ENCODE measurements around the gene VTN. TPM values are rescaled to one million over a fixed set of nuclear protein-coding genes. Genes with fewer than 3 reads are reported as not detected.
"Not testable (repeated sequence)": the region's sequence is repeated elsewhere in the genome, so short reads cannot be mapped to it uniquely, and the experiment has no call there.

The VTN gene
- total RNA-seq, 1 donor from 2014 or later: 0.41 TPM

DNA sequence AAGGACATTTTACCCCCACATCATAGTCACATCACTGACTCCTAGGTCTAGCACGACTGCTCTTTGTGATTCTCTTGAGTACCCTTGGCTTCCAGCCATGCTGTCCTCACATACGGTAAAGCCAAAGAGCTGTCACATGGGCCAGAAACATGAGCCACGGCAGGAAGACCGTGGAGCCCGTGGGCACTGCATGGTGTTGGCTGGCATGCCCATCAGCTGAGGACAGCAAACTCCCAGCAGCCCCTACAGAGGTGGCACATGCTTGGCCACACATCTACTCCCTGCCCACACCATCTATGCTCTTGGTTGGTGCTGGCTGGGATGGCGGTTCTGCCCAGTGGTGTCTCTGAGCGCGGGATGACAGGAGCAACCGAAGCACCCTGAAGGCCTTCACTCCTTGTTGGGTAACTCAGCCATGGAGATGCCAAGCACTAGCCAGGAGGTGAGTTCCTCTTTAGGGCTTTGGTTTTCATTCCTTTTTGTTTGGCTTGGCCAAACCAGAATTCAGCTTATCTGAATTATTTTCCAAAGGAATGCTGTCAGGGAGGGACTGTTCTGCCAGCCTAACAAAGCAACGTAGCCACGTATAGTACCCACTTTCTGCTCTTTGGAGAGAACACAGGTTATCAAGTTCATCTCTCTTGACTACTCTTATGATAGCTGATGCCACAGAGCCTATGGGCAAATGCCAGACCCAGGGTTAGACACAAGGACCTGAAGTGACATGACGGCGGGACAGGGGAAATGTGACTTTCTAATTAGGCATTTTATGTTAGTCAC lies 24.5 kb downstream of the VTN start:
- FAIRE-seq: no peak
- no peak for DNase-seq (ENCODE audit: low spot score in 2 of 2)

- FAIRE-seq: no peak
- DNase-seq (ENCODE audit: low spot score in 2 of 2): no peak
Measured at GRCh38 chr17:28344435-28344901, 25.6 kb downstream of the VTN start.

- DNase-seq (ENCODE audit: low spot score in 2 of 2) (no peak), FAIRE-seq (no peak)
Measured at GRCh38 chr17:28344011-28344410, 26.1 kb downstream of the VTN start.

- FAIRE-seq: no peak
- no peak for DNase-seq (ENCODE audit: low spot score in 2 of 2)
Measured at GRCh38 chr17:28343491-28343932, 26.6 kb downstream of the VTN start.

DNA sequence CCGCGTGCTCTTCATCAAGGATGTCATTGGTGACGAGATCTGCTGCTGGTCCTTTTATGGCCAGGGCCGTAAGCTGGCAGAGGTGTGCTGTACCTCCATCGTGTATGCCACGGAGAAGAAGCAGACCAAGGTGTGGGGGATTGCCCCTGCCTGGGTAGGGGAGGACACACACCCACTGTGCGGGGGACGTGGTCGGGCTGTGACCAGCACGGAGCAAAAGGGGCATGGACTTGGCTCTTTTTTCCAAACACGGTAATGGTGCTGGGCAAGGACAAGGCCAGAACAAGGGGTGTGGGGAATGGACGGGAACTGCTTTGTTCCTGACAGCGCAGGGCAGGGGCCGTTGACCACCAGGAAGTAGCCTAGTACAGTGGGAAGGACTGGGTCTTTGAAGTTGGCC lies 27.8 kb downstream of the VTN start:
- FAIRE-seq (no peak), DNase-seq (ENCODE audit: low spot score in 2 of 2) (no peak)

DNA sequence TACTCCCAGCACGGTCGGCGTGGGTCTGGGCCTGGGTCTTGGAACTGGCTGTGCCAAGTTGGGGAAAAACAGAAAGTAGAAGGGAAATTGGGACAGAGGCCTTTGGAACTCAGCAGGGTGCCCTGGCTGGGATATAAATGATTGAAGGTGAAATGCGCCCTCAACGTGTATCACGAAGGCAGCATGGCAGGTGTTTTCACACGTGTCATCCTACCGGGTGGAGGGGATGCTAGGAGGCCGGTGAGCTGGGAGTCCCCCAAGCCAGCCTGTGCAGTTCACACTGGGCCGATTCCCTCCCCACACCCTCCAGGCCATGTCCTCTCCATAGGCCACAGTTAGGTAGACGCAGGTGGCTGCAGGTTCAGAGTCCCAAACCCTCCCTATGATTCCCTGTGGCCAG lies 28.6 kb downstream of the VTN start:
- no peak for DNase-seq (ENCODE audit: low spot score in 2 of 2)
- FAIRE-seq: no peak

- DNase-seq (ENCODE audit: low spot score in 2 of 2): no peak
- no peak for FAIRE-seq
Measured at GRCh38 chr17:28340374-28340773, 29.7 kb downstream of the VTN start.

DNA sequence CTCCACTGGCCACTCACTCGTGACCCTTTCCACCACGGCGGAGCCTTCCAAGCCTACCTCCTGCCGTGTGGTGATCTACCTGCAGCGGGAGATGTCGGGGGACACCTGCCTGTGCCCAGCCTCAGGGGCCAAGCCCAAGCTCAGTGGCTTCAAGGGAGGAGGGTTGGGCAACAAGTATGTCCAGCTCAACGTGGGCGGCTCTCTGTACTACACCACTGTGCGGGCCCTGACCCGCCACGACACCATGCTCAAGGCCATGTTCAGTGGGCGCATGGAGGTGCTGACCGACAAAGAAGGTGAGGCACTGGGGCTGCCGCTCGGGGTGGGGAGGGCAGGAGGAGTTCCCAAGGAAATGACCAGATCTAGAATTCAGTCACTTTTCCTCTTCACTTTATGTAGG lies 30.7 kb downstream of the VTN start:
- FAIRE-seq: no peak
- DNase-seq (ENCODE audit: low spot score in 2 of 2): no peak

GRCh38 chr17:28338769-28339212 lies 31.3 kb downstream of the VTN start:
- FAIRE-seq; DNase-seq (ENCODE audit: low spot score in 2 of 2): not testable (repeated sequence)

GRCh38 chr17:28338056-28338768 lies 31.9 kb downstream of the VTN start:
- no peak for FAIRE-seq
- DNase-seq (ENCODE audit: low spot score in 2 of 2): no peak

DNA sequence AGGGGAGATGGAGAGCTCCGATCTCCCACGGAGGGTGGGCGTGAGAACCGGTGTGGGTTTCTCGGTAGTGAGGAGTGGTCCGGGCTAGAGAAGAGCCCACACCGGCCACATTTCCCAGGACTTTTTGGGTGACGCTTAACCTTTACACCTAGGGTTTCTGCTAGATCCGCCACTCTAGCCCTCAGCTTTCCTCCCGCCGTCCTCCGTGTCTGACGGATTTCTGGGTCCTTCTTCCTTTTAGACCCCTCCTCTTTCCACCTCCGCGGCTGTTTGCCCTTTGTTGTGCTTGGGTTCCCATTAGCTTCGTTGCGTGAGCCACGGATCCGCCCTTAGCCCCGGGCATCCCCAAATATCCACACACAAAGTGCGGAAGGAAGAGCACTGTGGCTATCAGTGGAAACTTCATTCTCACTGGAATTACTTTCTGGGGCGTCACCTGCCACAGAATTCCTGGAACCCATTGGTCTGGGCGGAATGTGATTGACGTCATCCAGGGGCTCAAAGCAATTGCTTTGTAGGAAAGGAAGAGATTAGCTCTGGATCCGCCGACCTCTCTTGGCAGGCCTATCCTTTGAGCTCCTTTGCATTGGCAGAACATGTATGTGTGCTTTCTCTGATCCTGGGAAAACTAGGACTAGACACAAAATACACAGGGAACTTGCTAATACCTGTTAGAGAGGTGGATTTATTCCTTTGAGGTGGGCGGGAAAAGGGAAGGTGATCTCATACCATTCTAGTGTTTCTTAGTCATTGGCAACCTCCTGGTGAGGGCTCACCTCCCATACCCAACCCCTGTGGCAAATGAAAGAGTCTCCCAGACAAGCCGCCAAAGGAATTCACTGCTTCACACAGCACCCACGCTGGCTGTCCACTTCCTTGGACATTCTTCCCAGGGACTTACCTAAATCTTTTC lies 33.9 kb downstream of the VTN start:
- FAIRE-seq (no peak), DNase-seq (ENCODE audit: low spot score in 2 of 2) (peak in 1 of 2 donors; percentile 52)

DNA sequence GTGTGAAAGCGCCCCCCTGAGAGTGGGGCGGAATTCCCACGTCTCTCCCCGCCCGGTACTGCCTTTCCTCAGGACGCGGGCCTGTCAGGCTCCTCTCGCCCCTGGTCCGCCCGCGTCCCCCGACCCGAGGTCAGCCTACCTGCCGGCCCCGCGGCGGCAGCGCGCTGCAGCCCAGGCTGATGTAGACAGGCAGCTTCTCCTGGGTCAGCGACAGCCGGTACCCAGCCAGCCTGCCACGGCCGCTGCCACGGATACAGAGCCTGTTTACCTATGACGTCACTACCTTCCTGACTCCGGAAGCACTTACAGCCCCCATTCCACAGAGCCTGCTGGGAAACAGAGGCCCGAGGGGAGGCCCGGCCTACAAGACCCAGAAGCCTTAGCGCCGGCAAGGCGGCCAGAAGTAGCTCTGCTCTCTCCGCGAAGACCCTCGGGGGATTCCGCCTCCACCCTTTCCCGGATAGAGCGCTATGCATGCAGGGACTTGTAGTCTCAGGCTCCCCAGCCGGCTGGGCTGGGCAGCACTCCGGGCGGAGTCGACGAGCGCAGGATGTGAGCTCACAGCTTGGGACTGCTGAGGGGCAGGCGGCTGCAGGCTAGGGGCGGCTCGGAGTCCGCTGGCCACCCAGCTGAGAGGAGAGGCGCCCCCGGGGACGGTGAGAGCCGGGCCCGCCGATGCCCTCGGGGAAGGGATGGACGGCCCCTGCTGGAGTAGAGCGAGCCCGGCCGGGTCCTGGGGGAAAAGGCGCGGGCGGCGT lies 34.7 kb downstream of the VTN start, which contains the start of the genes IFT20 and TNFAIP1:
Gene IFT20 (minus strand): TSS at position 272 of the 758 bp plus-strand sequence. CDS start 3,487 bp downstream, outside the sequence.
Gene TNFAIP1 (plus strand): TSS at position 561 of the 758 bp plus-strand sequence. CDS start 3,761 bp downstream, outside the sequence.
- DNase-seq (ENCODE audit: low spot score in 2 of 2) (peak; percentile 95), FAIRE-seq (peak; percentile 65)

DNA sequence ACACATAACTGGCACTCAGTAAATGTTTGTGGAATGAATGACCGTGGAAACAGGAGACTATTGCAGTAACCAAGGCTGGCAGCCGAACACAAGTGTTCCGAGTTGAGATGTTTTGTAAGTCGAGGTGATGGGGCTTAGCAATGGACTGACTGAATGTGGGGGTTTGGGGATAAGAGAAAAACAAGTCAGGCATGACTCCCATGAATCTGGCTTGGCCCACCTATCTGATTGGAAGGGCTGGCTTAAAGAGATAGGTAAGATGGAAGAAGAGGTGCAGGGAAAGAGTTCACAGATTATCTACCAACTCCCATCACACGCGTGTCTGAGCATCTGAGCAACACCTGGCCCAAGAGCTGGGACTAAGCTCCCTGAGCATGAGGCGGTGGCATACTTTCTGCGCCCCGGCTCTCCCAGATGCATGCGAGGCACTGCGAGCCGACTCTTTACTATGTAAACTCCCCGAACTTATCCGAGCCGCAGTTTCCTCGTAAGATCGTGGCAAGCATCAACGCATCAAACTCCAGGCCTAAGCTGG lies 35.4 kb downstream of the VTN start:
- DNase-seq (ENCODE audit: low spot score in 2 of 2) (no peak), FAIRE-seq (no peak)

GRCh38 chr17:28334171-28334570 lies 35.9 kb downstream of the VTN start:
- DNase-seq (ENCODE audit: low spot score in 2 of 2) (no peak), FAIRE-seq (no peak)

- DNase-seq (ENCODE audit: low spot score in 2 of 2) (no peak), FAIRE-seq (no peak)
Measured at GRCh38 chr17:28333083-28333746, 36.9 kb downstream of the VTN start.

DNA sequence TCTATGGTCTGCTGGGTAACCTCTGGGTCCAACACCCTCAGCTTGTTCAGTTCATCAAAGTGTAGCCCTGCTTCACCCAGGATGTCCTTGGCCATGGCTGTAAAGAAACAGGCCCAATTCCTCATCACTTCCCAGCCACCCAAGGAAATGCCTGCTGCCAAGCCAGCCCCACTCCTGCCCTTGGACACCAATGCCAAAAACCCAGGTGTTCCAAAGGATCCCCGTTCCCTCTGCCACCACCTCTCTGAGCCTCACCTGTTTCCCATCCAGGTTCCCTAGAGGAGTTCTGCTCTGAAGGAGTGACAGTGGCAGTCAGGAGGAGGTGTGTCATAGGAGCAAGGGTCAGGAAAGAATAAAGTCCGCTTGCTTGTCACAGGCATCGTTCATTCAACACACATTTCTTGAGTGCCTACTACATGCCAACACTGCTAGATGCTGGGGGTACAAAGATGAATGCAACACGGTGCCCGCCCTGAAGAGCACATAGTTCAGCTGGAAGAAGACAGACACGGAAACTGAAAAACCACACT lies 38.2 kb downstream of the VTN start:
- FAIRE-seq: no peak
- no peak for DNase-seq (ENCODE audit: low spot score in 2 of 2)

DNA sequence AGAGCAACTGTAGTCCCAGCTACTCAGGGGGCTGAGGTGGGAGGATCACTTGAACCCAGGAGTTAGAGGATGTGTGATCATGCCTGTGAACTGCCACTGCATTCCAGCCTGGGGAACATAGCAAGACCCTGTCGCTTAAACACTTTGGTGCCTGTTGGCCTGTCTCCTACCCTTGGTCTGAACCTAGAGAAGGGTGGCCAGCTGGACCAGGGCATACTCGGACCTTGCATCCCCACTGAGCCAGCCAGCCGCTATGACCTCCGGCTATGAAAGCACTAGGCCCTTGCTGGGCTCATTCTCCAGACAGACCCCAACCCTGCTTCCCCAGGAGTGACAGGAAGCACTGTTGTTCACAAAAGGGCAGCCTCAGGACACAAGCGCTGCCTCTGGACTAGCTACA lies 39.4 kb downstream of the VTN start:
- FAIRE-seq (no peak), DNase-seq (ENCODE audit: low spot score in 2 of 2) (no peak)

DNA sequence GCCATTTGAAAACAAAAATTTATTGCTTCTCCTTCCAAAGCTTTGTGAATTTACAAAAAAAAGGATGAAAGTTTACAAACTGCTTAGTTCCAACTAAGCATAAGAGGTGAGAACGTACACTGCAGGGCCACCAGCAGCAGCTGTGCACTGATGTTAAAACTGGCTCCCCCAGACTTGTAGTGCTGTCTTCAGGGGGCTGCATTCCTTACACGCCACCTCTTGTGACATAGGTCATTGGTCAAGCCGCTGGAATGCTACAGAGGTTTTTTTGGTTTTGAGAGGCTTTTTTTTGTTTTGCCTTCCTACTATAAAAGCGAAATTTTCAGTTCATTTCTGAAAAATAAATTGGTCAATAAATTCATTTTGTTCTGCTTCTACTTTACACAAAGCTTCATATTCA lies 41.8 kb downstream of the VTN start:
- no peak for DNase-seq (ENCODE audit: low spot score in 2 of 2)
- no peak for FAIRE-seq

- no peak for FAIRE-seq
- no peak for DNase-seq (ENCODE audit: low spot score in 2 of 2)
Measured at GRCh38 chr17:28327709-28328108, 42.4 kb downstream of the VTN start.

Data from frontal cortex (tissue), 4 donors.